GM19025 (cell line): ENCODE measurements around the gene ANO2.
"Not testable (repeated sequence)": the region's sequence is repeated elsewhere in the genome, so short reads cannot be mapped to it uniquely, and the experiment has no call there.

Experiments
- ATAC-seq: cut with Tn5 transposase; IDR thresholded peaks from one replicate; pipeline ENCODE4 v1.9.1; 2021; ENCODE audit warnings: mild to moderate bottlenecking, low read depth, moderate library complexity; ENCODE audit not compliant: unreplicated experiment

Gene ANO2

DNA sequence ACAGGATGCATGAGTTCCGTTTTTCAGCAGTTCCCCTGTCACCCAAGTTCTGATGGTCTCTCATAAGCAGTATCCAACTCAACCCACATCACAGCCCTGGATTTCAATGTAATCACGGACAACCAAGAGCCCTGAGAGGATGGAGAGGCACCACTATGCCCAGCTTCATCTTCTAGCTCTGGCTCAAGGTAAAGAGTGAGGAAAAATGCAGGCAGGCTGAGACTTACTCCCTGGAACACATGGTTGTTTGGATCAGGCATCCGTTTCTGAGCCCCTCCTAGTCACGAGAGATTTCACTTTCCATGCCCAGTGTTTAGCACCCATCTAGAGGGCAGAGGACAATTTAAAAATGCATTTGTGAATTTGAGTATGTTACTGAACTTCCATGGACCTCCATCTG is 45.0 kb downstream of the ANO2 start:
- ATAC-seq, result no peak

DNA sequence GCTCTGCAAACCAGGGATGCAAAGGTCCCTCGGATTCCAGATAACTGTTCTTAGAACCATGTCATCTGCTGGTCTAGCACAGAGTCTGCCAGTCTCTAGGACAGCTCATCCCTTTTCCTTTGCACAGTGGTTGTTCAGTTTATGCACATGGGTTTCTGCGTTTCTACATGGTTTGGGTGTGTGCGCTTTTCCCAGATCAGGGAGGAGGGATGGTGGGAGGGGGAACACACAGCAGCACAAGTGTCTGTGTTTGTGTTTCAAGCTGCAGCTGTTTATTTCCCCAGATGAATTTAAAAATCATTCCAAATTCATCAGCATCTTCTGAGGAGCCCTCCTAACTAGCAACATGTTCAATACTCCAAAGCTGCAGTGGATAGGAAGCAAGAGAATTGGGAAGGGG is 45.4 kb downstream of the ANO2 start:
- no peak for ATAC-seq

DNA sequence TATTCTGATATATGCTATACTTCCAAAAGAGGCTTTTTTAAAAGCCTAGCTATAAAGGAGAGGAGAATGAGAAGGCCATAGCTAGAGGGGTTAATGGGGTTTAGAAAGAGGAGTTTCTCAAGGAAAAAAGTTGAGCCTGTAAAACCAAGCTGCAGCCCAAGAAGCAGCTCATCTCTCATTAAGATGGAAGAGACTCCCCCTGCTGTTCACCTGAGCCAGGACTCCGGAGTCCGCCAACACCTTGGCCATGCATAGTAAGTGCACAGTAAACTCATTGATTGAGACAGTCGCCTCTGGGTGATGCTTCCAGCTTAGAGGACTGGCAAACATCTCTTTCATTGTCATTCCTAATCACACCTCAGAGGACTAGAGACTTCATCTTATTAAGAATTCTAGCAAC is 46.2 kb downstream of the ANO2 start:
- no peak for ATAC-seq

DNA sequence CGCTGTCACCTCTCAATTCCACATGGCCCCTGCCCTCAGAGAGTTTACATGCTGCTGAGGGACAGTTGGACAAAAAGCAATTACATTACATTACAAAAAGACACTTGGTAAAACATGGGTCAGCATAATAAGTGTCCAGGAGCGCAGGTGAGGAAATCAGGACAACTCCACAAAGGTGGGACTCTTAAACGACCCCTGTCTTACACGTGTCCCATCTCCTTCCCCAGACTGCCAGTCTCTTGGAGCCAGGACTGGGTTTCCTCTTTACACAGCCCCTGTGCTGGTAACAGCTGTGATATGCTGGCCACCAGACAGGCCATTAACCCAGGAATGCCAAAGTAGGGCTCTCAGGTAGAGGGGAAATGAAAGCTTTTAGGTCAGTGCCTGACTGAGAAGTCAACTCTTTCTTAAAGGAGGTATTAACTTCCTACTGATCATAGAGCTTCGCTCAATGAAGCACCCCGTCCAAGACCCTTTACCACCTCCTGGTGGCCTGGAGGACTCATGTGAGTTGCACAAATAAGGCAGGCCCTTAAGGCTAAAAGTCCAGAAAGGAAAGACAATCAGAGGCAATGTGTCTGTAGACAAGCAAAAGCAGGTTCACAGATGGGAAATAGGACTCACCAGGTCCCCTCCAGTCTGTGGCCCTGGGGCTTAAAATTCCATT is 55.5 kb downstream of the ANO2 start:
- no peak for ATAC-seq

DNA sequence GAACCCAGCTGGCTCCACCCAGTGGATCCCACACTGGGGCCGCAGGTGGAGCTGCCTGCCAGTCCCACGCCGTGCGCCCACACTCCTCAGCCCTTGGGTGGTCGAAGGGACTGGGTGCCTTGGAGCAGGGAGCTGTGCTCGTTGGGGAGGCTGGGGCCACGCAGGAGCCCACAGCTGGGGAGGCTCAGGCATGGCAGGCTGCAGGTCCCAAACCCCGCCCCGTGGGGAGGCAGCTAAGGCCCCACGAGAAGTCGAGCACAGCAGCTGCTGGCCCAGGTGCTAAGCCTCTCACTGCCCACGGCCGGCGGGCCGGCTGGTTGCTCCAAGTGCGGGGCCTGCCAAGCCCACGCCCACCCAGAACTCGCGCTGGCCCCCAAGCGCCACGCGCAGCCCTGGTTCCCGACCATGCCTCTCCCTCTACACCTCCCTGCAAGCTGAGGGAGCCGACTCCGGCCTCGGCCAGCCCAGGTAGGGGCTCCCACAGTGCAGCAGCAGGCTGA is 56.2 kb downstream of the ANO2 start:
- ATAC-seq, result no peak

DNA sequence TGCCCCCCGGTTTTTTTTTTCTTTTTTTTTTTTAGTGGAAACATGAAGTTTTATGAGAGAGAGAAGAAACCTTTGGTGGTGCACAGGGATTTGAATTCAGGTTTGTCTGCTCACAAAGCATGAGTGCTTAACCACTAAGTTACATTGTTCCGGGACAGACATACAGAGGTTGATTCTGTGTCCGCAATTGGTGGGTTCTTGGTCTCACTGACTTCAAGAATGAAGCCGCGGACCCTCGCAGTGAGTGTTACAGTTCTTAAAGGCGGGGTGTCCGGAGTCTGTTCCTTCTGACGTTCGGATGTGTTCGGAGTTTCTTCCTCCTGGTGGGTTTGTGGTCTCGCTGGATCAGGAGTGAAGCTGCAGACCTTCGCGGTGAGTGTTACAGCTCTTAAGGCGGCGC is 57.2 kb downstream of the ANO2 start:
- not testable (repeated sequence) for ATAC-seq

DNA sequence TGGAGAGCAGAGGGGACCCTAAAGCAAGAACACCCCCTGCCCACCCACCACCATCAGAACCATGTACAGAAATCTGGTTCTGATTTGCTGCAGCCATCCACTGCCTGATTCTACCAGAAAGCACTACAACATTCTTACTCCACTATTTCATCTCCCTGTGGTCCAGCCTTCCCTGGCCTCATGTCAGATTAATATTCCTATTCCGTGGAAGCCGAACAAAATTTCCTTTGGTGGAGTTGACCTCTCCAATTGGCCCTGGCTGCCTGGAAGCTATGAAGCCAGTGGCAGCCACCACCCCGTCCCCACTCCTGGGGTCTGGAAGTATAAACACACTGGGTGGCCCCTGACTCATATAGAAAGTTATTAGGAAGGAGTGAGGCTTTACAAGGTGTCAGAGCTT is 60.2 kb downstream of the ANO2 start:
- ATAC-seq, result no peak

DNA sequence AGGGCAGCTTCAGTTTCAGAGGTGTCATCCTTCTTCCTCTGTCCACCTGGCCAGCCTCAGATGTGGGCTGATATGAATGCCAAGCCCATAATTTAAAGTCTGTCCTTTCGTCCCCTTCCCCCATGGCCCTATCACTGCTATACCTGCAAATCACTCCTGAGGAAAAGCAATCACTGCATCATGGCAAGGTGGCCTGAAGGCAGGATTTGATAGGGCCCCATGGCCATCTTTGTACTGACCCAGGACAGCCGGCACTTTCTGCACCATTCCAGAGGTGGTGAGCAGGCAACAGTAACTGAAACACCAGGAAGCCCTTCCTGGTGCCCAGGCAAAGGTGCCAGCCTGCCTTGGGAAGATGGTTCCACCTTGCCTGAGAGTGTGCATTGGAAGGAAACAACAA is 60.8 kb downstream of the ANO2 start:
- no peak for ATAC-seq

DNA sequence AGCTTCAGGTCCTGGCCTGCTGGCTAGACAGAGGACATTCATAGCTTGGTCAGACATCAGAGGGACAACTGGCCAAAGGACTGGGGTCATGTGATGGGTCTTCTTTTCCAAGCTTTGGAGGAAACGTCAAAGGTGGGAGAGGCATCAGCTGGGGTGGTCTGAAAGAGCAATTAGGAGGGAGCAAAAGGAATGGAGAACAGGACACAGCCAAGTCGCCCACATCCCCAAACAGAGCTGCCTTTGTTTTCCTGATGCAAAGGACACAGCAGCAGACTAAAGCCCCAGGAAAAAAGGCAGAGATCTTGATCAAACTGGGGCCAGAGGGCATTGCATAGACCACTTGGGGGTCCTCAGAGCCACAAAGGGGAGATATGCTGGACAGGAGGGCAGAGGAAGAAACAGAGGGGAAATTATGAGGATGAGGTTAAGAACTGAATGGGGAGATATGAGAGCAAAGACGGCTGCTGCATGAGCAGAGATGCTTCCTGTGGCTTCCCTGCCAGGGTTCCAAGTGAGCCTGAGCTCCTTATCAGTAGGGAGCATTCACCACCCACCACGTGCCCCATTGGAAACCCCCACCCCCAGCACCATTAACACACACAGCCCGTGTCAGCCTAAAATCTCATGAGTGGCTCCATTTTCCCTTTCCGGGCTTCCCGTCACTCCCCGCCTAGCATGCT is 62.4 kb downstream of the ANO2 start:
- no peak for ATAC-seq

DNA sequence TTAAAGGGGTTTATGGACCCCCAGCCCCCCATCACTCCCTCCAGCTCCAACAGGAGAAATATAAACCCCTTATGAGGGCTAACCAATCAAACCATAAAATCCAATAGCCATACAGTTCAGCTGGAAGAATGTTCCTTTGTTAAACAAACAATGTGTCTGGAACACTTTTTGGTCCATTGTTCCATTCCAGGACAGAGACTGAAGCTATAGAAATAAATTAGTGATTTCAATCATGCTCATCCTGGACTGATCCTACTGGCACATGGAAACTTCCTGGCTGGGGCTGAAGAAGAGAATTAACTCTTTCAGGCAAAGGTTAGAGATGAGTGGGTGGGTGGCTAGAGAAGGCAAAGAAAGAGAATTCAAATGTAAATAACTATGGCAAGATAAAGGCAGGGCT is 63.4 kb downstream of the ANO2 start:
- ATAC-seq, result no peak

DNA sequence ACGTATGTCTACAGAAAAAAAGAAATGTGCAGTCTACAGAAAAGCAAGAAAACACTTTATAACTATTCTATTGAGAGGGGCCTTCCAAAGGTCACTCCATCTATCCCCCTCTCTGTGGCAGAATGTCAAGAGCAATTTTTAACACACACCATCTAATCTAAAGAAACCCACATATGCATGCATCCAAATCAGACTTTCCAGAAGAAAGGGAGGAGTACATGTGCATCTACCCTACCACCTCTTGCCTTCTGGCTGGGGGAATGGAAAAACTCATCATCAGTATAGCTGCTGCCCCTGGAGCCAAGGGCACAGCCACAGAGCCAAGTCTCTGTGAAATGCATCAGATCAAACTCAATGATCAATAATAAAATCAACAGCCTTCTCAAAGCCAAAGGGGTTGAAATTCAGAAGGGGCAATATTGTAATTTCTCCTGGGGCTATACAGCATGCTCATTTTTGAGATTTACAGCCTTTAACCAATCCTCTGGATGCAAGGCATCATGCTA is 63.9 kb downstream of the ANO2 start:
- no peak for ATAC-seq

DNA sequence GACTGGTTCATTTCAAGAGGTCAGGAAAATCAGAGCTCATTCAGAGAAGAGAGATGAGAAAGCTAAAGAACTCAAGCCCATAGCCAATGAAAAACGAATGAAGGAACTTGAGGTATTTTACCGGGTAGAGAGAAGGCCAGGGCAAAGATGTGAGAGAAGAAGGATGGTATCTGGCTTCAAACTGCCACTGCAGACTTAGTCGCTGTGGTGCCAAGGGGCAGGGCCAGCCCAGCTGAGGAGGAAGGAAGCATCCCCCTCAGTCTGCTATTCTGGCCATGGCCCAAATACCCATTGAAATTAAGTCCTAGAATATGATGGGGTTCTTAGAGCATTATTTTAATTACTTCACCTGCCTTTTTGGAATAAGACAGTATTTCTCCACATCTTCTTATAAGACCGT is 69.2 kb downstream of the ANO2 start:
- ATAC-seq, result no peak

DNA sequence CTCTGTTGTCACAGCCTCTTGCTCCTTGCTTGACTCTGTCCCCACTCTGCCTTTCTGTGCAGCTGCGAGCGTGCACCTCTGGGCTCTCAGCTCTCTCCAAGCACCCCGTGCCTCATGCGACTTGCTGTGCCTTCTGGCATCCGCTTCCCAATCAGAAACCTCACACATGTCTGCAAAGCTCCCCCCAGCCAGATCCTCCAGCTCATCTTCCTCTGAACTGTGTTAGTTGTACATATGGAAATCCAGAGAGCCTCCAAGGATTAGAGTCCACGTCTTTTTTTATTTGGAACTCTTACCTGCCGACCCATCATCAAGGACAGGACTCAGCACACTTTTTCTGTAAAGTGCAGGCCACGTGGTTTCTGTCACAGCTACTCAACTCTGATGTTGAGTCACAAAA is 70.5 kb downstream of the ANO2 start:
- no peak for ATAC-seq

DNA sequence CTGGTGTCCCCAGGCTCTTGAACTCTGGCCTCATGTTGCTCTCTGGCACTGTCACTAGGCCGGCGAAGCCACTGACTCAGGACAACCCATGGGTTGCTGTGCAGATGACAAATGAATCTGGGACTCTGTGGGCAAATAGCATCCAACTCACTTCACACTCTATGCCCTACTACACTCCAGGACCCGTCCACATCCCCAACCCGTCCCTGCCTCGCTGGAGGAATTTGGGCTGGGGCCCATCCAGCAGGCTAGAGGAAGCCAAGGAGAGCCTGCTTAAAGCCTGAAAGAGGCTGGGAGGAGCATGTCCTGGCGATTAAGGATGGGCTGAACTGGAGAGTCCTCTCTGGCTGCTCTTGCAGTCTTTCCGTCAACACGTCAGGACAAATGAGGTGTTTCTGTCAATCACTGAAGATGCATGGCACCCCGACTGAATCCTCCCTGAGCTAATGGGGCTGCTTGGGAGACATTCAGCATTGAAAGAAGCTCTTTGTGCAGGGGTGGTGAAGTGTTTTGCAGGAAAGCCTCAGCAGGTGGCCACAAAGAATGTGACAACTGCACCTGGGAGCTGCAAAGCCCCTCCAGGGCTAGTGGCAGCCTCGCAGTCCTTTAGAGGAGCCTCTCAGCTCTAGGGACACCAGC is 71.7 kb downstream of the ANO2 start:
- ATAC-seq, result no peak

DNA sequence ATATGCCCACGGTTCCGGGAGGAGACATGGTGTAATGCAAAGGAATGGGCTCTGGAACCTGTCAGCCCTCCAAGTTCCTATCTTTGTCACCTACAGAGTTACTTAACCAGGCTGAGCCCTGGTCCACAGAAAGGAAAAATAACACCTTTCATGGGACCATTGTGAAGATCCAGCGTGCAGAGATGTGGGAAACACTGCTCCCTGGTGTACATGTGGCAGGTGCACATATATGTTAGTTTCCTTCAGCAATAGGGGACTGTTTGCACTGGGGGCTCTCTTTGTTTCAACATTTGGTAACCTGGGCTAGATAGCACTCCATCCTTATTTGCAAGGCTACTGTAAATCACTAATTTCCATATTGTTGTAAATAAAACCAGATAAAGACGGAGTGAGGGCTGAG is 72.3 kb downstream of the ANO2 start:
- ATAC-seq, result no peak

DNA sequence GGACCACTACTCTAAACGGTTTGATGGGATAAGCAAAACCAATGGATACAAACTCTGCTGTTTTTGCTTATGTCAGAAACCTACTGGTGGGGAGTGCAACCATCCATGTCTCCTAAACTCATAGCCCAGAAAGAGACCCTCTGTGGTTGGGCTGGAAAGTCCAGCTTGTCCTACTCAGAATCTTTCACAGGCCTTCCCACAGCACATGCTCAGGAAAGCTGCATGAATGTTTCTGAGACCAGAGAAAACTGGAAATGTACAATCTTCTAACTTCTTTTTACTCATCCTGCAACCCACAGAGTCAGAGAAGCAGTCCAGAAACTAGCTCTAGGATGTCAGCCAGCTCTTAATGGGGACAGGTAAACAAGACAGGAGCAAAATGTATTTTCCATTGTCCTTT is 73.3 kb downstream of the ANO2 start:
- no peak for ATAC-seq

DNA sequence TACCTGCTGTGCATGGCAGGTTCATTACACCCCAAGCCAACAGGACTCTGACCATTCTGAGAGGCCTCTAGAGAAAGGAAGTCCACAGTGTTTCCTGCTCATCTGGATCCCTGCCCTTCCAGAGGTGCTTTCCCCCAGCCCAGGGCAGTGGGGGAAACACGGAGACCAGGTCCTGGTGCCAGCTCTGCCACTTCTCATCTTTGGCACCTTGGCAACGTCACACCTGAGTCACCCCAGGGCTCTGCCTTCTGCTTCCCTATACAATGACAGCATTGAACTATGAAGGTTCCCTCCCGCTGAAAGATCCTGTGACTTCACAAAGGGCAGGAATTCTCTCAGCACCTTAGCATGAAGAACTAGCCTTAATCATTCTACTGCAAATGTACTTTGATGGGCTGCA is 74.9 kb downstream of the ANO2 start:
- no peak for ATAC-seq

DNA sequence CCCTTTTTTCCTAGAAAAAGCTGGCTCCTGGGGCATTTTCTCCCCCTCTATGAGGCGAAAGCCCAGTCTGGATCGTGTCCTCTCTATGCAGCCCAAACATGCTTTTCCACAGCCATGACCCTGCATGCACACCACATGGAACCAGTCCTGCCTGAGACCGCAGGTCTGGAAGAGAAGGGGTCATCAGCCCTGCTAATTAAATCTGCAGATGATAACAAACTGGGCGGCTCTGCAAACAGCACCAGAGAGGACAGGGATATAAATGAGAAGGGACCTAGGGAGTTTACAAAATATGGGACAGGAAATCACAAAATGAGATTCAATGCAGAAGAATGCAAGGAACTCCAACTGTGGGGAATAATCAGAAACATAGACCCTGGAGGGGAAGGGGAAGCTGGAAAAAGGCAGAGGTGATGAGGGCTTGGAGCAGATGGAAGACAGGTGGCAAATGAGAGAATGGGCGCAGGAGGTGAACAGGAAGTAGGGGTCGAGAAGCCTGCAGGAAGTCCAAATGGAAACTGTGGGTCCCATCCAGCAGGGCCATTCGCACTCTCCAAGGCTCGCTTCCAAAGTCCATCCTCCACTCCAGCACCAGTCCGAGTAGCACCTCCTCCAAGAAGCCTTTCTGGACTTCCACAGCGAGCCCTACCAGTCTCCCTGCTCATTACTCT is 76.3 kb downstream of the ANO2 start:
- ATAC-seq, result no peak

DNA sequence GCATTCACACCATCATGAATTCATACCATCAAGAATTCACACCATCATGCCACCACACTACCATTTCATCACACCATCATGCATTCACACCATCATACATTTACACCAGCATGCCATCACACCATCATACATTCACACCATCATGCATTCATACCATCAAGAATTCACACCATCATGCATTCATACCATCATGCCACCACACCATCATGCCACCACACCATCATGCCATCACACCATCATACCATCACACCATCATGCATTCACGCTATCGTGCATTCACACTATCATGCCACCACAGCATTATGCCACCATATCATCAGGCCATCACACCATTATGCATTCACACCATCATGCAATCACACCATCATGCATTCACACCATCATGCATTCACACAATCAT is 79.7 kb downstream of the ANO2 start:
- no peak for ATAC-seq

DNA sequence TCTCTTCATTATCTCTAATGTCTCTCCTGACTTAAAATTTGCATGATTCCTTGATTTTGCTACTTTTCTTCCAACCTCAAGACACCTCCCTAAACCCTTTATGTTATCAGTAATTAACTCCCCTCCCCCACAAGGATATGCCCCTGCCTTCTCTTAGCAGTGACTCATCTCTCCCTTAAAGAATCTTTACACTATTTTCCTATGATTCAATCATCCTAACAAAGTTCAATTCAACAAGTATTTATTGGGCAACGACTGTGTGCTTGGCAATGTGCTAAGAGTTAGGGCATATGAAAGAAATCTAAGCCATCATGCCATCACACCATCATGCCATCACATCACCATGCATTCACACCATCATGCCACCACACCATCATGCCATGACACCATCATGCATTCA is 80.1 kb downstream of the ANO2 start:
- ATAC-seq, result no peak

DNA sequence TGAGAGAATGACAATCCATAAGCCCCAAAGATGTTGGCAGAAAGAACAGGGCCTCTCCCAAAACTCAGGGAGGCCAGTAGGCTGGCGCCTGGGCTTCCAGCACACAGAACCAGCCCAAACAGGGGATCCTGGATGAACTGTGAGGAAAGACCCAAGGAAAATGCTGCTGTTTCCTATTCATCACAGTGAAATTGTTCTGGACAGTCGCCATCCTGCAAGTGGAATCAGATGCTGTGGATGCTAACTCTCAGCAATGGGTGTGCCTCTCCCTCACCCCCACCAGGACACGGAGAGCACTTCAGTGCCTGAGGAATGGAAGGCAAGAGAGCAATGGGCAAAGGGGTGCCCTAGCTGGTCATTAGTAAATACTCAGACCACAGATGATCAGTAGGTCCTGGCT is 80.8 kb downstream of the ANO2 start:
- no peak for ATAC-seq
